HFFc6 (cell line): Measurements from ENCODE around the gene BEND3. TPM values are rescaled to one million over a fixed set of nuclear protein-coding genes. Genes with fewer than 3 reads are reported as not detected.

Experiments used
- DNase-seq: peaks from one replicate; pipeline ENCODE4 v3.0.0-alpha.2; 2018
- H3K27ac Mint-ChIP-seq: 2 replicates; pipeline ENCODE4 v1.8.0; 2020; ENCODE audit warnings: mild to moderate bottlenecking, mixed read lengths
- H3K27me3 Mint-ChIP-seq: 2 replicates; pipeline ENCODE4 v1.8.0; 2021; ENCODE audit warnings: mild to moderate bottlenecking, moderate library complexity, mixed read lengths; ENCODE audit not compliant: insufficient read depth
- H3K36me3 Mint-ChIP-seq: 2 replicates; pipeline ENCODE4 v1.8.0; 2021; ENCODE audit warnings: low read depth, mixed read lengths
- H3K4me1 Mint-ChIP-seq: 2 replicates; pipeline ENCODE4 v1.8.0; 2020; ENCODE audit warnings: low read depth, mixed read lengths
- H3K4me3 Mint-ChIP-seq: 2 replicates; pipeline ENCODE4 v1.8.0; 2020; ENCODE audit warnings: mild to moderate bottlenecking, moderate library complexity, mixed read lengths
- H3K9me3 Mint-ChIP-seq: 2 replicates; pipeline ENCODE4 v1.8.0; 2020; ENCODE audit warnings: mild to moderate bottlenecking, mixed read lengths
- total RNA-seq, 6 experiments: library from RNA; stranded (reverse); fragmentation: NEBNext Ultra II Directional; extraction: Animal tissue kit (Norgen Biotek cat#: 25700); gene quantifications; 2 replicates in 1 of 6; 3 replicates in 5 of 6; pipeline ENCODE4 v1.2.3, GENCODE V29; 2021
- TF ChIP-seq, protein P1 (sequence below): fragments of 200-600 bp; sonication (generic); IDR thresholded peaks from 2 replicates; pipeline ENCODE4 v1.5.0; 2021; ENCODE audit warnings: antibody characterized with exemption, mild to moderate bottlenecking

BEND3 gene
- total RNA-seq, 6 experiments from 2014 or later = 1.9 to 2.3 (median 2.1) TPM

DNA sequence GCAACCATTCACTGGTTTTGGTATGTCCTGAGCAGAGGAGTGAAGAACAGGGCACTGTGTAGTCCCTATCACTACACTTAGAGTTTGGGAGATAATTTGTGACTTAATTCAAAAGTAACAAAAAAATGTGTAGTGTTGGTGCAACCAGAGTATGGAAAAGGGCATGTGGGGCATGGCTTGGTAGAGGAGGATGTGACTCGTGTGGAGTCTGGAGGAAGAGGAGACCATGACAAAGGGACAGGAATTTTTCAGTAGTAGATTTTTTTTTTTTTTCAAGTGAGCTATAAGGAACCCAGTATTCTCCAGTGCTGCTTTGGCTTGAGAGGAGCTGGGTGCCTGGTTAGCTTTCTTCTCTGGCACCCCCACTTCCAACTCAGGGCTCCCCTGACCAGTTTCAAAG is 82.2 kb downstream of the BEND3 start:
- H3K27ac Mint-ChIP-seq = peak overlapping the region; percentile 38
- TF ChIP-seq, protein P1, sequence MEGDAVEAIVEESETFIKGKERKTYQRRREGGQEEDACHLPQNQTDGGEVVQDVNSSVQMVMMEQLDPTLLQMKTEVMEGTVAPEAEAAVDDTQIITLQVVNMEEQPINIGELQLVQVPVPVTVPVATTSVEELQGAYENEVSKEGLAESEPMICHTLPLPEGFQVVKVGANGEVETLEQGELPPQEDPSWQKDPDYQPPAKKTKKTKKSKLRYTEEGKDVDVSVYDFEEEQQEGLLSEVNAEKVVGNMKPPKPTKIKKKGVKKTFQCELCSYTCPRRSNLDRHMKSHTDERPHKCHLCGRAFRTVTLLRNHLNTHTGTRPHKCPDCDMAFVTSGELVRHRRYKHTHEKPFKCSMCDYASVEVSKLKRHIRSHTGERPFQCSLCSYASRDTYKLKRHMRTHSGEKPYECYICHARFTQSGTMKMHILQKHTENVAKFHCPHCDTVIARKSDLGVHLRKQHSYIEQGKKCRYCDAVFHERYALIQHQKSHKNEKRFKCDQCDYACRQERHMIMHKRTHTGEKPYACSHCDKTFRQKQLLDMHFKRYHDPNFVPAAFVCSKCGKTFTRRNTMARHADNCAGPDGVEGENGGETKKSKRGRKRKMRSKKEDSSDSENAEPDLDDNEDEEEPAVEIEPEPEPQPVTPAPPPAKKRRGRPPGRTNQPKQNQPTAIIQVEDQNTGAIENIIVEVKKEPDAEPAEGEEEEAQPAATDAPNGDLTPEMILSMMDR = no peak
- no peak overlapping the region for H3K4me3 Mint-ChIP-seq
- H3K4me1 Mint-ChIP-seq = peaks cover 40% of the 10 kb centered on the region
- H3K36me3 Mint-ChIP-seq = peaks cover 18% of the 10 kb centered on the region
- peaks cover 2% of the 10 kb centered on the region; the same call in 1 of the 2 replicates for H3K27me3 Mint-ChIP-seq
- peak; percentile 7 for DNase-seq
- H3K9me3 Mint-ChIP-seq = no peaks in the 10 kb centered on the region

DNA sequence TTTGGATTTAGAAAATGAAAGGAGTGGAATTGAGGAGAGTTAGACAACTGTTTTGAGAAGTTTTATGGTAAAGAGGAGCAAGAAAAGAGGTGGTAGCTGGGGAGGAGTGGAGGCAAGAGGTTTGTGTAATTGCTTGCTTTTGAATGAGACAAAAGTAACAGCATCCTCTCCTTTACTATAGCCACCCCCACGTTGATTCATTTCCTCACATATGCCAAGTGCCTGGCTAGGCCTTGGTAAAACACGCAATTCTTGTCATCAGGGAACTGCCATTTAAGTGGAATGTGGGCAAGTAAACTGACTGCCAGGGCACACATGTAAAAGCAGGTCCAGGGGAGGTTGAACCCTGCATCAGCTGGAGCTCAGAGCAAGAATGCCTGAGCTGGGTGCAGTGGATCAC is 83.3 kb downstream of the BEND3 start:
- Mint-ChIP-seq H3K36me3 (peaks cover 18% of the 10 kb centered on the region), H3K27me3 (peaks cover 2% of the 10 kb centered on the region; the same call in 1 of the 2 replicates), H3K4me3 (peak overlapping the region; percentile 0; the same call in 1 of the 2 replicates), H3K9me3 (no peaks in the 10 kb centered on the region), H3K27ac (peak overlapping the region; percentile 62), H3K4me1 (peaks cover 40% of the 10 kb centered on the region)
- DNase-seq = no peak
- TF ChIP-seq, protein P1 = no peak

DNA sequence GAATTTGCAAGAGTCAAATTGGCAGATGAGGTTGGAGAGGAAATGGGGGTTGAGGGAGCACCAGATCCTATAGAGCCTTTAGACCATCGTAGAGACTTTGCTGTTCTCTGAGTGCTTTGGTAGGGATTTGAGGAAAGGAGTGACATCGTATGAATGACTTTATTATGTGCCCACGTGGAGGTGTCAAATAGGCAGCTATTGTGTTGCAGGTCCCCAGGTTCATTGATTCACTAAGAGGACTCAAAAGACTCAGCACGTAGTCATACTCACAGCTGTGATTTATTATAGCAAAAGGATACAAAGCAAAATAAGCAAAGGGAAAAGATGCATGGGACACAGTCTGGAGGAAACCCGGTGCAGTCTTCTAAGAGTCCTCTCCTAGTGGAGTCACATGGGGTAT is 85.2 kb downstream of the BEND3 start:
- Mint-ChIP-seq H3K9me3 (no peaks in the 10 kb centered on the region), H3K4me3 (peak overlapping the region; percentile 99), H3K27me3 (no peaks in the 10 kb centered on the region), H3K4me1 (peaks cover 40% of the 10 kb centered on the region), H3K36me3 (peaks cover 18% of the 10 kb centered on the region), H3K27ac (no peak overlapping the region)
- no peak for DNase-seq
- TF ChIP-seq, protein P1 = no peak

DNA sequence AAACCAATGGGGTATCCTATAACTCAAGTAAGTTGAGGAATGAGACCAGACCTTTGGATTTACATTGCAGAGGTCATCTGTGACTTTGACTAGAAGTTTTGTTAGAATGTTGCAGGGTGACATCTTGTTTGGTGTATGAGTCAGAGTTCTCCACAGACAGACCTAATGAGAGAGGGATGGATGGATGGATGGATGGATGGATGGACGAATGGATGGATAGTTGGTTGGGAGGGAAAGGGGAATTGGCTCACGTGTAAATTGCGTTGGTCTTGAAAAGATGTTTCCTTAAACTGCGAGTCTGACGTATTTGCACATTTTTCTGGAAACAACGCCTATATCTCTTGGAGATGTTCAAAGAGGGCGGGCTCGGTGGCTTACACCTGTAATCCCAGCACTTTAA is 88.3 kb downstream of the BEND3 start:
- no peaks in the 10 kb centered on the region for H3K9me3 Mint-ChIP-seq
- no peak overlapping the region for H3K4me3 Mint-ChIP-seq
- H3K4me1 Mint-ChIP-seq = peaks cover 27% of the 10 kb centered on the region

DNA sequence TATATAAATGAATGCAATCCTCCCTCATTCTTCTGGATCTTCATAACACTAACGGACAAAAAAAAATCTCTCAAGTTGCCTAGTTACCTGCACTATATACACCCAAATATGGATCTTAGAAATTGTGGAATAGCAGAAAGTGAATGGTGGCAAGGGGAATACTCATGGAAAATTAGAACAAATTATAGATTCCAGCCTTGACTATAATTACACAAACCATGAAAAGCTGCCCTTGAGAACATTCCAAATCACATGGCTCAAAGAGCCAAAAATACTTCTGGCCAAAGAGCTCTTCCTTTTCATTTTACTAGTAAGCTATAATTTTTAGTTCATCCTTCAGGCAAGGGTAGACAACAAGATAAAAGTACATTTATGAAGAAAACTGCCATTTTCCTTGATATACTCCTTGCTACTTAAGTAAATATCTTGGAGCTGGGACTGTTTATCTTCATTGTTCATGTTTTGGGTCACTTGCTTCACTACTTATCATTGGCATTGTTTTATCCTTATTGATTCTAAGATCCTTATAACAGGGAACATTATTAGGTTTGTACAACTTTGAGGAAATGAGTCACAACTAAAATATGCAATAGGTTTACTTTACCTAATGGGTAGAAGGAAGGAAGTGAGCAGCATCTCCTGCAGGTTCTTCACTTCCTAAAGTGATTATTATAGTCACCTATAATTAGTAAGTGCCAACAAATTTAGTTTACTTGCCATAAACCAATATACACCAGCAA is 93.7 kb downstream of the BEND3 start:
- Mint-ChIP-seq H3K27me3 (no peaks in the 10 kb centered on the region; the same call in 1 of the 2 replicates), H3K36me3 (no peaks in the 10 kb centered on the region), H3K27ac (no peak overlapping the region), H3K9me3 (no peaks in the 10 kb centered on the region), H3K4me3 (no peak overlapping the region), H3K4me1 (peaks cover 6% of the 10 kb centered on the region; the same call in 1 of the 2 replicates)
- TF ChIP-seq, protein P1 = no peak
- DNase-seq = no peak

More for the DNA sequence above, 88.3 kb downstream of the BEND3 start:
- no peaks in the 10 kb centered on the region for H3K27me3 Mint-ChIP-seq
- no peak for DNase-seq
- H3K27ac Mint-ChIP-seq = no peak overlapping the region
- H3K36me3 Mint-ChIP-seq = peaks cover 17% of the 10 kb centered on the region
- TF ChIP-seq, protein P1 = no peak
